ENCODE measurements around the gene PKP4.
"Not testable (repeated sequence)": the region's sequence is repeated elsewhere in the genome, so short reads cannot be mapped to it uniquely, and the experiment has no call there.

Gene PKP4

DNA sequence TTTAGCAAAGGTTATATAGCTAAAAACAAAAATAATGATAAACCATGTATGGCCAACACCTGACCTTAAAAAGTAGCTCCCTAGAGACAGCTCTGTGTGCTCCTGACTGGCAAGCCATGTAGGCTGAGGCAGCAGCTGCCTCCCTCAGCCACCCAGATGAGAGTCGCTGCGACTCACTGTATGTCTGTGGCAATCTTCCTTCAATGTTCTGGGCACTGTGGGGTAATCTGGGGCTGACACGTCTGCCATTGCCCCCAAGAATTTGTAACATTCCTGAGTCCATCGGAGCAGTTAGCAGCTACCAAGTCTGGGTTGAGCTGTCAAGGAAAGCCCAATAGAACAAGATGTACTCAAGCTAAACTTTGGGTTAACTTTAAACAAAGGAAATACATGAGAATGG lies 232.0 kb downstream of the PKP4 start:
- no peak overlapping the region for H3K4me3 ChIP-seq (ENCODE audit: low read length)
- peak; percentile 89 for DNase-seq (ENCODE audit: low read depth)
- TF ChIP-seq, protein P1, sequence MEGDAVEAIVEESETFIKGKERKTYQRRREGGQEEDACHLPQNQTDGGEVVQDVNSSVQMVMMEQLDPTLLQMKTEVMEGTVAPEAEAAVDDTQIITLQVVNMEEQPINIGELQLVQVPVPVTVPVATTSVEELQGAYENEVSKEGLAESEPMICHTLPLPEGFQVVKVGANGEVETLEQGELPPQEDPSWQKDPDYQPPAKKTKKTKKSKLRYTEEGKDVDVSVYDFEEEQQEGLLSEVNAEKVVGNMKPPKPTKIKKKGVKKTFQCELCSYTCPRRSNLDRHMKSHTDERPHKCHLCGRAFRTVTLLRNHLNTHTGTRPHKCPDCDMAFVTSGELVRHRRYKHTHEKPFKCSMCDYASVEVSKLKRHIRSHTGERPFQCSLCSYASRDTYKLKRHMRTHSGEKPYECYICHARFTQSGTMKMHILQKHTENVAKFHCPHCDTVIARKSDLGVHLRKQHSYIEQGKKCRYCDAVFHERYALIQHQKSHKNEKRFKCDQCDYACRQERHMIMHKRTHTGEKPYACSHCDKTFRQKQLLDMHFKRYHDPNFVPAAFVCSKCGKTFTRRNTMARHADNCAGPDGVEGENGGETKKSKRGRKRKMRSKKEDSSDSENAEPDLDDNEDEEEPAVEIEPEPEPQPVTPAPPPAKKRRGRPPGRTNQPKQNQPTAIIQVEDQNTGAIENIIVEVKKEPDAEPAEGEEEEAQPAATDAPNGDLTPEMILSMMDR (IDR thresholded peaks at IDR 0.05; ENCODE audit: insufficient read depth, low read depth, low read length, missing control alignments) = no peak

DNA sequence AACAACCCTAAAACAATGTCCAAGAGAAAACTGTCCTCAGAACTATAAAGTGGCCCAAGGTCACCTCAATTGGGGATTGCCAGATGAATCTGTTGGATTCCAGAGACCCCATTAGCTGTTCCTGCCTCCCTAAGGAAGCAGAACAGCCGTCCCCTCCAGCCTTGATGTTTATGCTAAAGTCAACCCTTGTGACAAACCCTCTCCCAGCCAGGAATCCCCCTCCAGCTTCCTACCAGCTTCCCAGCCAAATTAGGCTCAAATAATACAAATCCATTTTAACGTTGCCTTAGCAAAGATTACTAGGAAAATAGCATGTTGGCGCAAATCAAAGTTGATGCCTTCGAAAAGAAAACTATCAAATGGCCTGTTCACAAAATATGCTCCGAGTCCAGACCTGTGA lies 232.6 kb downstream of the PKP4 start:
- no peak for DNase-seq (ENCODE audit: low read depth)
- TF ChIP-seq, protein P1 (IDR thresholded peaks at IDR 0.05; ENCODE audit: insufficient read depth, low read depth, low read length, missing control alignments) = no peak
- H3K4me3 ChIP-seq (ENCODE audit: low read length) = no peak overlapping the region

DNA sequence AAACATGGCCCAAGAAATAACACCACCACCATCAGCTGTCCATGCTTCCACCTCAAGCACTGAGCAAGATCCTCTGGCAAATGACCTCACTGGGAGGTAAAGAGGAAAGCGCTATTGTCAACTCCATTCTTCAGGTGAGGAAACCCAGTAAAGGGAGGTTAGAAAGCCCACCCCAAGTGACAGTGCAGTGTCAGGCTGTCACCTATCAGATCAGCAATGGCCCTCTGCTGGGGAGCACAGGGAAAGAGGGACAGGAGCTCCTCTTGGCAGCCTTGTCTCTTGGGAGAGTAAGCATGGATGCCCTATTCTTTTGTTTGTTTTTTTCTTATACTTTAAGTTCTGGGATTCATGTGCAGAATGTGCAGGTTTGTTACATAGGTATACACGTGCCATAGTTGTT lies 234.1 kb downstream of the PKP4 start:
- no peak for DNase-seq (ENCODE audit: low read depth)
- TF ChIP-seq, protein P1 (IDR thresholded peaks at IDR 0.05; ENCODE audit: insufficient read depth, low read depth, low read length, missing control alignments) = no peak
- no peak overlapping the region for H3K4me3 ChIP-seq (ENCODE audit: low read length)

DNA sequence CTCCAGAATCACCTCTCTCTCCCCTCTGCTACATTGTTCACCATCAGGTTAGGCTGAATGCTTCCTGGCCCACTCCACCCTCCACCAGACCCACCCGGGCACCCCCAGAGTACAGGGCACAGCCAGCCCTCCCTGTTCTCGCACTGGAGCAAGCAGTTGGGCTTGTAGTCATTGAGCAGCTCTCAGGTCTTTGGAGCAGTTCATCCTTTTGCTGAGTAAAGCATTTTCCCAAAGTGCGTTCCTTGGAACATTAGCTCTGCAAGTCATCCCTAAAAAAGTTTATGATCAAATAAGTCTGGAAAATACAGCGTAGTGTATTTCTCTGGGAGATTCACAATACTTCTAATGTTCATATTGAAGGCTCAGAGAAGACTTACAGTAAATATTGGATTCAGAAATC lies 234.9 kb downstream of the PKP4 start:
- no peak for DNase-seq (ENCODE audit: low read depth)
- TF ChIP-seq, protein P1 (IDR thresholded peaks at IDR 0.05; ENCODE audit: insufficient read depth, low read depth, low read length, missing control alignments) = no peak
- H3K4me3 ChIP-seq (ENCODE audit: low read length) = no peak overlapping the region

DNA sequence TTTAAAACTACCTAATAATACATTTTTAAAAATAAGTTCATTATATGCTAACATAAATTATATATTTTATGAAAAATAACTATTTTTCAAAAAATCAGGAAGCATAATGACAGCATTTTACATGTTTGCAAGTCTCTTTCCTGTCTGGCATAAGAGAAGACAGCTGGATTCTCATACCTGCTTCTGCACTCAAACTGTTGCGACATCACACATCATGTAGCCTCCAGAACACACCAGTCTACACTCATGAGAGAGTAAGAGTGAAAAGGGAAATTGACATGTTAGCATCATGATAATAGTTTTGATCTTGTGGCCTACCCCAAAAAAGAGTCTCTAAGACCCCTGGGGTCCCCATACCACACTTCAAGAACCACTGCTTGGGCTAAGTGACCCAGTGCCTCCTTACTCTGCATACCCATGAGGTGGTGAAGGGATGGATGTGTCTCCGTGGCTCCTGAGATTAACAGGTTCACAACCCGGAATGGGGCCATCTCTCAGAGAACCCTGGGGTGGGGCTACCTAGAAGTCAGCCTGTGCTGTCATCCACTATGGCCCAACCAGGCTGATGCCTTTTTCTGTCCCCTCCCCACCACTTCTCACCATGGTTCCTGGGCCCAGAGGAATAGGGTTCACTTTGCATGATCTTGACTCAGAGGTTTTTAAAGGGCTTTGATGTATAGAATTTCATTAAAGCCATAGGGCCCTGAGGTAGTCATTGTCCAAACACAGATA lies 235.8 kb downstream of the PKP4 start:
- TF ChIP-seq, protein P1 (IDR thresholded peaks at IDR 0.05; ENCODE audit: insufficient read depth, low read depth, low read length, missing control alignments) = no peak

DNA sequence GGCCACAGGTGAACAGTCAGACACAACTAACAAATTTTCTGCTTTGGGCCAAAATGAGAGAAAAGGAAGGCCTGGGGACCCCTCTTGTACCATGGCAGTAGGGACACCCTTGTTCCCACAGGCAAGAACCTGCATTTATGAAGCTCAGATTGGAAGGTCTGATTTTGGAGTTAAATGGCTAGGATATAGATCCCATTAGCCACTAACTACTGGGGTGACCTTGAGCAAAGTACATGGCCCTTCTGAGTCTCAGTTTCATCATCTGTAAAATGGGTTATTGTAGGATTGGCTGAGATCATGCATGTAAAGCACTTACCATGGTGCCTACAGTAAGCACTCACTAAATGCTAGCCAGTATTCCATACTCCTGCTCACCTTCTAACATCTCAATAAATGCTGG lies 236.7 kb downstream of the PKP4 start:
- H3K4me3 ChIP-seq (ENCODE audit: low read length) = no peak overlapping the region
- TF ChIP-seq, protein P1 (IDR thresholded peaks at IDR 0.05; ENCODE audit: insufficient read depth, low read depth, low read length, missing control alignments) = no peak
- no peak for DNase-seq (ENCODE audit: low read depth)

More for the DNA sequence above, 235.8 kb downstream of the PKP4 start:
- no peak overlapping the region for H3K4me3 ChIP-seq (ENCODE audit: low read length)
- peak; percentile 64 for DNase-seq (ENCODE audit: low read depth)

DNA sequence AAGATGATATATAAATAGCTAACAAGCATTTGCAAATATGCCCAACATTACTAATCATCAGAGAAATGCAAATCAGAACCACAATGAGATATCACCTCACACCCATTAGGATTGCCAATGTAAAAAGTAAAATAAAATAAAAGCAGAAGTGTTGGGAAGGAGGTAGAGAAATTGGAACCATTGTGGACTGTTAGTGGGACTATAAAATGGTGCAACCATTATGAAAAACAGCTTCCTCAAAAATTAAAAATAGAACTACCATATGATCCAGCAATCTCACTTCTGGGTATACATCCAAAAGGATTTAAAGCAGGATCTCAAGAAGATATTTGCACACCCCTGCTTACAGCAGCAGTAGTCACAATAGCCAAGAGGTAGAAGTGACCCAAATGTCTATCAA lies 238.6 kb downstream of the PKP4 start:
- TF ChIP-seq, protein P1 (IDR thresholded peaks at IDR 0.05; ENCODE audit: insufficient read depth, low read depth, low read length, missing control alignments) = no peak
- no peak for DNase-seq (ENCODE audit: low read depth)
- no peak overlapping the region for H3K4me3 ChIP-seq (ENCODE audit: low read length)

DNA sequence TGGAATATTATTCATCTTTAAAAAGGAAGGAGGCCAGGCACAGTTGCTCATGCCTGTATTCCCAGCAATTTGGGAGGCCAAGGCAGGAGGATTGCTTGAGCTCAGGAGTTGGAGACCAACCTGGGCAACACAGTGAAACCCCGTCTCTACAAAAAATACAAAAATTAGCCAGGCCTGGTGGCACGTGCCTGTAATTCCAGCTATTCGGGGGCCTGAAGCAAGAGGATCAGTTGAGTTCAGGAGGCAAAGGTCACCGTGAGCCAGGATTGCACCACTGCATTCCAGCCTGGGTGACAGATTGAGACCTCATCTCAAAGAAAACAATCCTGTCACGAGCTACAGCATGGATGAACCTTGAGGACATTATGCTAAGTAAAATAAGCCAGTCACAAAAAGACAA lies 239.0 kb downstream of the PKP4 start:
- not testable (repeated sequence) for H3K4me3 ChIP-seq (ENCODE audit: low read length); DNase-seq (ENCODE audit: low read depth)

Measured in epithelial cell of esophagus (primary cell).